Measurements from ENCODE around the gene RANBP3.

- TF ChIP-seq CTCF (conservative IDR thresholded peaks at IDR 0.05 in 1 of 2, IDR thresholded peaks at IDR 0.05 in 1 of 2; ENCODE audit: extremely low read depth in 1 of 2, insufficient read depth in 1 of 2, low read depth in 1 of 2, low read length in 2 of 2) (no peak), EZH2 (IDR thresholded peaks at IDR 0.05; ENCODE audit: borderline replicate concordance, low read length) (no peak)
These were observed 77.0 kb downstream of the RANBP3 start for GRCh38 chr19:5900976-5901375.
